Right atrium auricular region (tissue), 2 donors: ENCODE measurements around the gene PIGC. TPM values are rescaled to one million over a fixed set of nuclear protein-coding genes. Genes with fewer than 3 reads are reported as not detected.

ENCODE experiments used
- DNase-seq: peaks from one replicate; pipeline ENCODE4 v3.0.0-alpha.2; 2019; ENCODE audit warnings: low spot score
- H3K27ac ChIP-seq, 2 donors: fragments of 200-600 bp; sonication (generic); 1 replicate in 1 of 2; 2 replicates in 1 of 2; pipeline ENCODE4 v1.5.1; 2016 to 2019
- H3K27me3 ChIP-seq, 2 donors: fragments of 200-600 bp; sonication (generic); one replicate each; pipeline versions ENCODE4 v1.5.1 to v1.6.0; 2017 to 2019
- H3K36me3 ChIP-seq: fragments of 200-600 bp; sonication (generic); one replicate; pipeline ENCODE4 v1.5.1; 2016
- H3K4me1 ChIP-seq, 2 donors: fragments of 200-600 bp; sonication (generic); one replicate each; pipeline versions ENCODE4 v1.5.1 to v1.6.0; 2017 to 2019
- H3K4me3 ChIP-seq, 2 donors: fragments of 200-600 bp; sonication (generic); 1 replicate in 1 of 2; 2 replicates in 1 of 2; pipeline ENCODE4 v1.5.1; 2017 to 2019; ENCODE audit warnings: mild to moderate bottlenecking in 1 of 2, moderate library complexity in 1 of 2
- H3K9me3 ChIP-seq, 2 donors: fragments of 200-600 bp; sonication (generic); one replicate each; pipeline ENCODE4 v1.5.1; 2019
- total RNA-seq, 2 donors: library from RNA; depleted of rRNA; stranded (reverse); fragments of >200 nt; gene quantifications; one replicate each; pipeline ENCODE4 v1.1.0, GENCODE V29; 2016
- TF ChIP-seq, protein P1 (sequence below), 2 donors: fragments of 200-600 bp; sonication (generic); IDR thresholded peaks; one replicate each; pipeline ENCODE4 v1.5.1; 2019; ENCODE audit warnings: antibody characterized with exemption in 2 of 2

PIGC gene
- total RNA-seq, 2 donors from 2014 or later, result 14.8 to 15.8 TPM

GRCh38 chr1:172466795-172467407 is 23.0 kb upstream of the PIGC start:
- Histone ChIP-seq H3K27ac (no peak overlapping the region), H3K36me3 (no peaks in the 10 kb centered on the region), H3K4me3 (no peak overlapping the region), H3K9me3 (no peaks in the 10 kb centered on the region), H3K4me1 (no peaks in the 10 kb centered on the region), H3K27me3 (no peaks in the 10 kb centered on the region)
- DNase-seq, result no peak
- TF ChIP-seq, protein P1, sequence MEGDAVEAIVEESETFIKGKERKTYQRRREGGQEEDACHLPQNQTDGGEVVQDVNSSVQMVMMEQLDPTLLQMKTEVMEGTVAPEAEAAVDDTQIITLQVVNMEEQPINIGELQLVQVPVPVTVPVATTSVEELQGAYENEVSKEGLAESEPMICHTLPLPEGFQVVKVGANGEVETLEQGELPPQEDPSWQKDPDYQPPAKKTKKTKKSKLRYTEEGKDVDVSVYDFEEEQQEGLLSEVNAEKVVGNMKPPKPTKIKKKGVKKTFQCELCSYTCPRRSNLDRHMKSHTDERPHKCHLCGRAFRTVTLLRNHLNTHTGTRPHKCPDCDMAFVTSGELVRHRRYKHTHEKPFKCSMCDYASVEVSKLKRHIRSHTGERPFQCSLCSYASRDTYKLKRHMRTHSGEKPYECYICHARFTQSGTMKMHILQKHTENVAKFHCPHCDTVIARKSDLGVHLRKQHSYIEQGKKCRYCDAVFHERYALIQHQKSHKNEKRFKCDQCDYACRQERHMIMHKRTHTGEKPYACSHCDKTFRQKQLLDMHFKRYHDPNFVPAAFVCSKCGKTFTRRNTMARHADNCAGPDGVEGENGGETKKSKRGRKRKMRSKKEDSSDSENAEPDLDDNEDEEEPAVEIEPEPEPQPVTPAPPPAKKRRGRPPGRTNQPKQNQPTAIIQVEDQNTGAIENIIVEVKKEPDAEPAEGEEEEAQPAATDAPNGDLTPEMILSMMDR (IDR thresholded peaks at IDR 0.05), result no peak

GRCh38 chr1:172465617-172466016 is 21.7 kb upstream of the PIGC start:
- Histone ChIP-seq H3K4me1 (no peaks in the 10 kb centered on the region), H3K27me3 (no peaks in the 10 kb centered on the region), H3K27ac (peak overlapping the region in 1 of 2 donors; percentile 55), H3K9me3 (no peaks in the 10 kb centered on the region), H3K4me3 (no peak overlapping the region), H3K36me3 (no peaks in the 10 kb centered on the region)
- DNase-seq, result no peak
- TF ChIP-seq, protein P1 (IDR thresholded peaks at IDR 0.05), result no peak

DNA sequence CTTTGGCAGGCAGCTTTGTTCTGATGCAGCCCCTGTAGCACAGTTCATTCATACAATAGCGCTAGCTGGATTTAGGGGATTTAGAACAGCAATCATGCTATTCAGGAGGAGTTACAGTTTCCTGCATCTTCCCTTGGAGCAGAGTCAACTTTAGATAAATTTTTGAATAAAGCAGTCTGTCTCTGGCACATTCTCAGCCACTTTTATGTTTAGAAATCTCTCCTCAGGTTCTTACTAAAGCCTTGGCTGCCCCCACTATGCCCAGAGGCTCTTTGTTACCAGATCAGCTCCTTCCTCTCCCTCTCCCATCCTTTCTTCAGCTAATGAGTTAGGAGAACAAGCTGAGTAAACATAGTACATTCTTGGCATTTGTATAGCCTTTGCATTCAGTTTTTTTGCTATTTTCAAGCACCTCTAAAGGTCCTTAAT is 17.0 kb upstream of the PIGC start:
- no peaks in the 10 kb centered on the region for H3K27me3 ChIP-seq
- H3K4me3 ChIP-seq, result no peak overlapping the region
- DNase-seq, result no peak
- H3K36me3 ChIP-seq, result no peaks in the 10 kb centered on the region
- no peak overlapping the region for H3K27ac ChIP-seq
- TF ChIP-seq, protein P1 (IDR thresholded peaks at IDR 0.05), result no peak
- H3K9me3 ChIP-seq, result no peaks in the 10 kb centered on the region
- no peaks in the 10 kb centered on the region for H3K4me1 ChIP-seq

DNA sequence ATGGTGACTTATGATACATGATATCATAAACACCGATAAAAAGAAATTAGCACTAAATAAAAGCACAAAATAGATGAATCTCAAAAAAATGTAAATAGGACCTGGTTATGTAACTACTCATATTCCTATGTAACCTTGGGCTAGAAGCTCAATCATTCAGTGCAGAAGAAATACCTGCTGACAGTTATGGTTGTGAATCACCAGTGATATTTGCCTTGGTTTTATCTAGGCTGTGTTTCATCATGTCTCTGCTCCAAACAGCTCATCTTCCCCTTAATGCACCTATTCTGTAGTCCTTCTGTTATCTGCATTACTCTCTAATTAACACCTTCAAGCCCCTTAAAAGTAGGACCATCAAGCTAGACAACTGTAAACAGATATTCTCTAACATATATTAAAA is 16.3 kb upstream of the PIGC start:
- Histone ChIP-seq H3K4me3 (no peak overlapping the region), H3K27ac (no peak overlapping the region), H3K9me3 (no peaks in the 10 kb centered on the region), H3K27me3 (no peaks in the 10 kb centered on the region), H3K36me3 (no peaks in the 10 kb centered on the region), H3K4me1 (no peaks in the 10 kb centered on the region)
- no peak for DNase-seq
- TF ChIP-seq, protein P1 (IDR thresholded peaks at IDR 0.05), result no peak

GRCh38 chr1:172457479-172458130 is 13.7 kb upstream of the PIGC start:
- no peak overlapping the region for H3K4me3 ChIP-seq
- H3K4me1 ChIP-seq, result no peaks in the 10 kb centered on the region
- H3K9me3 ChIP-seq, result no peaks in the 10 kb centered on the region
- H3K27ac ChIP-seq, result no peak overlapping the region
- H3K27me3 ChIP-seq, result no peaks in the 10 kb centered on the region
- DNase-seq, result no peak
- TF ChIP-seq, protein P1 (IDR thresholded peaks at IDR 0.05), result no peak
- no peaks in the 10 kb centered on the region for H3K36me3 ChIP-seq
